Activated B cell treated with CpG ODN at 0.5 μM for 24 hours (primary cell): Measurements from ENCODE around the gene CTXND2. TPM values are rescaled to one million over a fixed set of nuclear protein-coding genes. Genes with fewer than 3 reads are reported as not detected.

ENCODE experiments used
- ATAC-seq: fragments of 200-7000 bp; cut with Tn5 transposase; one replicate; pipeline ENCODE4 v1.10.0; 2021; ENCODE audit warnings: low read depth, mild to moderate bottlenecking, moderate library complexity
- CTCF ChIA-PET: fragments of 350-600 bp; sonication (Branson Sonifier 250); formaldehyde crosslinking; loops from one replicate; lab custom pipeline; 2021; ENCODE audit warnings: antibody characterized with exemption; lab: Charles Lee
- POLR2A ChIA-PET: fragments of 350-600 bp; sonication (Branson Sonifier 250); formaldehyde crosslinking; loops from one replicate; lab custom pipeline; 2021; ENCODE audit warnings: antibody characterized with exemption; lab: Charles Lee
- DNase-seq: peaks from one replicate; pipeline ENCODE4 v3.0.0; 2022
- H3K27ac Mint-ChIP-seq: one replicate; pipeline ENCODE4 v1.8.0; 2020; ENCODE audit warnings: mixed read lengths
- H3K27me3 Mint-ChIP-seq: one replicate; pipeline ENCODE4 v1.8.0; 2021; ENCODE audit warnings: mixed read lengths
- H3K36me3 Mint-ChIP-seq: one replicate; pipeline ENCODE4 v1.8.0; 2021; ENCODE audit warnings: low read depth, mixed read lengths
- H3K4me1 Mint-ChIP-seq: one replicate; pipeline ENCODE4 v1.8.0; 2021; ENCODE audit warnings: mixed read lengths
- H3K4me3 Mint-ChIP-seq: one replicate; pipeline ENCODE4 v1.8.0; 2020; ENCODE audit warnings: mild to moderate bottlenecking, mixed read lengths
- H3K9me3 Mint-ChIP-seq: one replicate; pipeline ENCODE4 v1.8.0; 2020; ENCODE audit warnings: mixed read lengths
- CTCF ChIP-seq: fragments of 200-600 bp; IDR thresholded peaks from one replicate; pipeline ENCODE4 v1.8.0; 2022; ENCODE audit warnings: antibody characterized with exemption, mild to moderate bottlenecking
- intact Hi-C: fragments of 100-400 bp; cut with micrococcal nuclease; formaldehyde crosslinking; loops from one replicate; pipeline ENCODE4 v1.15.1; 2024
- total RNA-seq: library from RNA; stranded (reverse); gene quantifications from 2 replicates; pipeline ENCODE4 v1.2.3, GENCODE V29; 2022

The CTXND2 gene
- total RNA-seq, 1 donor from 2014 or later = not detected

- Mint-ChIP-seq H3K9me3 (no peaks in the 10 kb centered on the region), H3K4me3 (no peak overlapping the region), H3K27me3 (no peaks in the 10 kb centered on the region), H3K27ac (no peak overlapping the region), H3K36me3 (no peaks in the 10 kb centered on the region), H3K4me1 (peaks cover 8% of the 10 kb centered on the region)
- ATAC-seq (no peak), DNase-seq (no peak)
- ChIA-PET POLR2A (no interaction called here), CTCF (interaction anchor here (0.7 to 0.9 kb wide), 2 partner anchors 16 to 330 kb away, joined by 3 read pairs; no protein-coding TSS in a partner anchor)
- no peak for TF ChIP-seq CTCF
- intact Hi-C loops = no loop called here
These were observed 19.4 kb downstream of the CTXND2 start for GRCh38 chr1:150906329-150906728.

DNA sequence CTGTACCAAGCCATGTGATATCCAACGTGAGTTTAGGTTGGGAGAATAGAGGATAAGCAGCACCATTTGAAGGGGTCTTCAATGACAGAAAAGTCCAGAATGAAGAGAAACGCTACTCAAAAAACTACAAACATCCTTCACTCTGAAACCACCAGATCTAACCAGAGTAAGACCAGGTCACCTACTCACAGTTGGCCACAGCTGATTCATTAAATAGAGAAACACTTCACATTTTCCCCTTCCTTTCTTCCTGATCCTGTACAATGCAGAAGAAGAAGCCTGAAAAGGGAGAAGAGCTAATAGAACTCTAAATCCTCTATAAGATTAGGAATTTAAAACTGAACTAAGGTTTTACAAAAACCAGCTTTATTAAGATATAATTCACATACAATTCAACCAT lies 19.9 kb downstream of the CTXND2 start:
- Mint-ChIP-seq H3K36me3 (no peaks in the 10 kb centered on the region), H3K4me1 (peaks cover 8% of the 10 kb centered on the region), H3K27me3 (no peaks in the 10 kb centered on the region), H3K4me3 (no peak overlapping the region), H3K9me3 (no peaks in the 10 kb centered on the region), H3K27ac (no peak overlapping the region)
- ATAC-seq (no peak), DNase-seq (no peak)
- CTCF ChIA-PET = interaction anchor here (0.9 kb wide), 1 partner anchor 16 kb away, joined by 3 read pairs; no protein-coding TSS in a partner anchor
- POLR2A ChIA-PET = no interaction called here
- intact Hi-C loops = no loop called here
- no peak for TF ChIP-seq CTCF

DNA sequence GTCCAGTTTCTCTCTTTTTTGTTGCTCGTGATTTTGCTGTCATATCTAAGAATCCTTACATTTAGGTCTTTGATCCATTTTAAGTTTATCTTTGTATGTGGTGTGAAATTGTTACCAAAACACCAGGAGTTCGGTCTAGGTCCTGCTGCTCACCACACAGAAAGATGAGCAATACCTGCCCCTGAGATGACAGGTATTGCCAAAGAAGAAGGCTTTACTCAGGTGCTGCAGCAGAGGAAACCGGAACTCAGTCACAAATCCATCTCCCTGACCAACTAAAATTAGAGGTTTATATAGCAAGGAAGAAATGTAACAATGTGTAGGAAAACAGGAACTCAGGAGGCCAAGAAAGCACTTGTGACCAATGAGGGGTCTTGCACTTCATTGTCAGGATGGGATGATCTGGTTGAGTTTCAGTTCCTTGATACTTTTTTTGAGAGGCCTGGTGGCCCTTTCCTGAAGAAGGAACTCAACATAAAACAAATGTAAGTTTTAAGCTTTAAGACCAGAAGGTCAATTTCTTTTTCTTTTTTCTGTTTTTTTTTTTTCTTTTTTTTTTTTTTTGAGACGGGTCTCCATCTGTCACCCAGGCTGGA lies 22.7 kb downstream of the CTXND2 start:
- no peaks in the 10 kb centered on the region for H3K9me3 Mint-ChIP-seq
- TF ChIP-seq CTCF = no peak
- H3K27me3 Mint-ChIP-seq = no peaks in the 10 kb centered on the region
- ATAC-seq = no peak
- ChIA-PET POLR2A (interaction anchor here (0.6 kb wide), 2 partner anchors 280 to 297 kb away, joined by 4 read pairs; no protein-coding TSS in a partner anchor), CTCF (no interaction called here)
- H3K27ac Mint-ChIP-seq = no peak overlapping the region
- H3K36me3 Mint-ChIP-seq = no peaks in the 10 kb centered on the region
- H3K4me1 Mint-ChIP-seq = peaks cover 8% of the 10 kb centered on the region
- intact Hi-C loops = no loop called here
- H3K4me3 Mint-ChIP-seq = no peak overlapping the region
- DNase-seq = no peak

GRCh38 chr1:150912623-150913022 lies 25.7 kb downstream of the CTXND2 start:
- ChIA-PET CTCF (interaction anchor here (0.6 kb wide), 1 partner anchor 64 kb away, joined by 4 read pairs; no protein-coding TSS in a partner anchor), POLR2A (no interaction called here)
- Mint-ChIP-seq H3K4me1 (peaks cover 8% of the 10 kb centered on the region), H3K27me3 (no peaks in the 10 kb centered on the region), H3K4me3 (no peak overlapping the region), H3K36me3 (no peaks in the 10 kb centered on the region), H3K27ac (no peak overlapping the region), H3K9me3 (no peaks in the 10 kb centered on the region)
- intact Hi-C loops = no loop called here
- no peak for TF ChIP-seq CTCF
- DNase-seq = no peak
- ATAC-seq = no peak

GRCh38 chr1:150917387-150917786 lies 30.5 kb downstream of the CTXND2 start:
- CTCF ChIA-PET = no interaction called here

More at GRCh38 chr1:150917387-150917786, 30.5 kb downstream of the CTXND2 start:
- POLR2A ChIA-PET = no interaction called here
- no peaks in the 10 kb centered on the region for H3K9me3 Mint-ChIP-seq
- intact Hi-C loops = no loop called here
- no peak overlapping the region for H3K27ac Mint-ChIP-seq
- TF ChIP-seq CTCF = no peak
- no peaks in the 10 kb centered on the region for H3K27me3 Mint-ChIP-seq
- H3K4me1 Mint-ChIP-seq = peaks cover 5% of the 10 kb centered on the region
- no peaks in the 10 kb centered on the region for H3K36me3 Mint-ChIP-seq
- ATAC-seq (no peak), DNase-seq (no peak)
- H3K4me3 Mint-ChIP-seq = no peak overlapping the region
